ENCODE data around the gene DLGAP3. TPM values are rescaled to one million over a fixed set of nuclear protein-coding genes. Genes with fewer than 3 reads are reported as not detected.

DLGAP3 gene
- total and polyA plus RNA-seq, 2 of the 13 experiments (the other 11 are each of a cell fraction or from before 2014, with no cell fraction given) = 0.03 to 0.04 TPM

- TF ChIP-seq ZBTB40 (IDR thresholded peaks at IDR 0.05) (no peak), ZBTB40 (CRISPR knock-in tag; IDR thresholded peaks at IDR 0.05) (no peak), BRF2 (CRISPR knock-in tag; IDR thresholded peaks at IDR 0.05) (no peak)
These were observed at the start of gene DLGAP3 (continued) for GRCh38 chr1:34929497-34929852.

Measured in HepG2 (cell line).